Measurements from ENCODE around the gene GLI3. TPM values are rescaled to one million over a fixed set of nuclear protein-coding genes. Genes with fewer than 3 reads are reported as not detected.

The GLI3 gene
- polyA plus RNA-seq, 1 of the 3 experiments (the other 2 are of a cell fraction): 0.08 TPM

GRCh38 chr7:42264702-42265101 is 27.7 kb upstream of the GLI3 start:
- Histone ChIP-seq H3K9me3 (no peaks in the 10 kb centered on the region), H2AFZ (ENCODE audit: low read depth) (no peak overlapping the region), H3K9me2 (no peaks in the 10 kb centered on the region), H3K4me2 (no peak overlapping the region), H3K79me2 (ENCODE audit: insufficient read depth) (no peaks in the 10 kb centered on the region), H3K4me3 (ENCODE audit: low read depth in 2 of 2, low read length in 1 of 2) (no peak overlapping the region), H4K20me1 (ENCODE audit: insufficient read depth) (no peaks in the 10 kb centered on the region), H3K4me1 (ENCODE audit: control insufficient read depth in 1 of 2, insufficient read depth in 2 of 2, low read depth in 1 of 2, low read length in 1 of 2) (no peaks in the 10 kb centered on the region), H3K27me3 (ENCODE audit: insufficient read depth) (peaks cover 9% of the 10 kb centered on the region; the same call in 1 of the 2 replicates), H3K9ac (no peak overlapping the region), H3F3A (replicated peaks; ENCODE audit: insufficient read depth) (no peaks in the 10 kb centered on the region), H3K36me3 (replicated peaks in 1 of 2; ENCODE audit: control insufficient read depth in 1 of 2, insufficient read depth in 2 of 2, low read length in 1 of 2) (no peaks in the 10 kb centered on the region), H3K27ac (ENCODE audit: low read depth in 2 of 2, low read length in 1 of 2) (no peak overlapping the region)
- TF ChIP-seq SIN3A (IDR thresholded peaks at IDR 0.05; ENCODE audit: borderline replicate concordance, low read depth, low read length) (no peak), USF1 (IDR thresholded peaks at IDR 0.05; ENCODE audit: borderline replicate concordance, low read depth) (no peak), CHD2 (IDR thresholded peaks at IDR 0.05; ENCODE audit: low read length, partially characterized antibody) (no peak), TCF12 (IDR thresholded peaks at IDR 0.05) (no peak), RXRA (IDR thresholded peaks at IDR 0.05; ENCODE audit: borderline replicate concordance, low read depth) (no peak), RFX5 (IDR thresholded peaks at IDR 0.05; ENCODE audit: low read length) (no peak), USF2 (IDR thresholded peaks at IDR 0.05; ENCODE audit: borderline replicate concordance, low read depth, low read length) (no peak), MXI1 (IDR thresholded peaks at IDR 0.05; ENCODE audit: low read depth, low read length) (no peak), REST (IDR thresholded peaks at IDR 0.05; ENCODE audit: low read depth, low read length) (no peak), GABPA (IDR thresholded peaks at IDR 0.05; ENCODE audit: low read depth) (no peak), ELF1 (IDR thresholded peaks at IDR 0.05) (no peak), TEAD4 (IDR thresholded peaks at IDR 0.05; ENCODE audit: borderline replicate concordance, insufficient read depth) (no peak)
- ChIA-PET POLR2A (no interaction called here), CTCF (no interaction called here)
- WGBS (ENCODE audit: low lambda C conversion rate): 5% methylated on average over 4 of the region's 4 CpGs
- no peak for DNase-seq

- H2AFZ ChIP-seq (ENCODE audit: low read depth): no peak overlapping the region
- WGBS (ENCODE audit: low lambda C conversion rate): 3% methylated on average over 4 of the region's 4 CpGs
- TF ChIP-seq EZH2phosphoT487 (IDR thresholded peaks at IDR 0.05; ENCODE audit: borderline replicate concordance, low read depth) (no peak), SIN3A (IDR thresholded peaks at IDR 0.05; ENCODE audit: borderline replicate concordance, low read depth, low read length) (no peak), ELF1 (IDR thresholded peaks at IDR 0.05) (no peak), NRF1 (IDR thresholded peaks at IDR 0.05; ENCODE audit: low read depth, low read length) (no peak), MXI1 (IDR thresholded peaks at IDR 0.05; ENCODE audit: low read depth, low read length) (no peak), RCOR1 (IDR thresholded peaks at IDR 0.05; ENCODE audit: low read length) (no peak), CTCF (IDR thresholded peaks at IDR 0.05) (no peak), GABPA (IDR thresholded peaks at IDR 0.05; ENCODE audit: low read depth) (no peak), IRF3 (IDR thresholded peaks at IDR 0.05; ENCODE audit: low read depth, low read length) (no peak), TAF1 (IDR thresholded peaks at IDR 0.05; ENCODE audit: borderline replicate concordance, low read depth, low read length) (no peak), GATA2 (CRISPR knock-in tag; IDR thresholded peaks at IDR 0.05) (no peak), TCF12 (IDR thresholded peaks at IDR 0.05) (no peak), CHD2 (IDR thresholded peaks at IDR 0.05; ENCODE audit: low read length, partially characterized antibody) (no peak), FOXM1 (IDR thresholded peaks at IDR 0.05; ENCODE audit: low read depth) (no peak)
Measured at GRCh38 chr7:42263971-42264370, 27.0 kb upstream of the GLI3 start.

More at GRCh38 chr7:42263971-42264370, 27.0 kb upstream of the GLI3 start:
- peaks cover 9% of the 10 kb centered on the region; the same call in 1 of the 2 replicates for H3K27me3 ChIP-seq (ENCODE audit: insufficient read depth)
- no peak overlapping the region for H3K4me2 ChIP-seq
- no peak overlapping the region for H3K27ac ChIP-seq (ENCODE audit: low read depth in 2 of 2, low read length in 1 of 2)
- H3K9me3 ChIP-seq: no peaks in the 10 kb centered on the region
- no peaks in the 10 kb centered on the region for H3K79me2 ChIP-seq (ENCODE audit: insufficient read depth)
- no peaks in the 10 kb centered on the region for H3F3A ChIP-seq (replicated peaks; ENCODE audit: insufficient read depth)
- H3K4me3 ChIP-seq (ENCODE audit: low read depth in 2 of 2, low read length in 1 of 2): no peak overlapping the region
- DNase-seq: no peak
- no peaks in the 10 kb centered on the region for H4K20me1 ChIP-seq (ENCODE audit: insufficient read depth)
- no peaks in the 10 kb centered on the region for H3K36me3 ChIP-seq (replicated peaks in 1 of 2; ENCODE audit: control insufficient read depth in 1 of 2, insufficient read depth in 2 of 2, low read length in 1 of 2)
- POLR2A ChIA-PET: no interaction called here
- no peaks in the 10 kb centered on the region for H3K9me2 ChIP-seq
- CTCF ChIA-PET: interaction anchor here (0.8 kb wide), 1 partner anchor 321 kb away, joined by 3 read pairs; no protein-coding TSS in a partner anchor
- H3K4me1 ChIP-seq (ENCODE audit: control insufficient read depth in 1 of 2, insufficient read depth in 2 of 2, low read depth in 1 of 2, low read length in 1 of 2): no peaks in the 10 kb centered on the region
- no peak overlapping the region for H3K9ac ChIP-seq

Measured in SK-N-SH (cell line).